GM08714 (cell line): ENCODE data around the gene ARRB2.
"Not testable (repeated sequence)": the region's sequence is repeated elsewhere in the genome, so short reads cannot be mapped to it uniquely, and the experiment has no call there.

Source experiments
- H3K4me3 ChIP-seq: fragments of 200-500 bp; sonication (Bioruptor generic); 2 replicates; pipeline ENCODE4 v1.5.1; 2014; ENCODE audit warnings: mild to moderate bottlenecking, low read length, inconsistent platforms
- ZNF274 ChIP-seq: IDR thresholded peaks from 2 replicates; pipeline ENCODE4 v1.6.1; 2012; ENCODE audit warnings: mild to moderate bottlenecking, low read depth, low read length

Gene ARRB2

DNA sequence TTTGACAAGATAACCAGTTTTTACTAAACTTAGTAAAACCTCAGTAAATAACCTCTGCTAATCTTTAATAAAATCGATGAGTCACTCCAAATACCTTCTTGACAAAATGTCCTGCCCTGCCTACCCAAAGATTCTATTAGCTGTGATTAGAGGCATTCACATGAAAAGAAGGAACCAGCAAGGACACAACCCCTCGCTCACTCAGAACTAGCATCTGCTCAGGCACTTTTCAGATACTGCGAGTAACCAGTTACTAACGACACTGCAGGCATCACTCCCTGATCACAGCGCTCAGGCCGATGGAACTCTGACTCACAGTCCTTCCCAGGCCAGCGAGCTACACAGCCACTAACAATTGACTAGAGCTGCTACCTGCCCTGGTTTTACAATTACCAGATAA is 30.8 kb upstream of the ARRB2 start:
- TF ChIP-seq ZNF274 = no peak
- no peak overlapping the region for H3K4me3 ChIP-seq

DNA sequence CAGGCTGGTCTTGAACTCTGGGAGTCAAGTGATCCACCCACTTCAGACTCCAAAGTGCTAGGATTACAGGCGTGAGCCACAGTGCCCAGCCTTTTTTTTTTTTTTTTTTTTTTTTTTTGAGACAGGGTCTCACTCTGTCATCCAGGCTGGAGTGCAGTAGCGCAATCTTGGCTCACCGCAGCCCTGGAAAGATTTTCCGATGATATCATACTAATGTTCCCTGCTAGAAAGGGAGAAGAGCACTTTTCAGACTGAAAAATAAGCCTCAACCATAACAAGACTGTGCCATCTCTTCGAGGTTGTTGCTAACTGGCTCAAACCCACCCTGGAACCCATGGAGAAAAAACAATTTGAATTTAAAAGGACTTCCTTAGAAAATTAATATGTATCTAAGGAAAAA is 26.7 kb upstream of the ARRB2 start:
- not testable (repeated sequence) for H3K4me3 ChIP-seq

DNA sequence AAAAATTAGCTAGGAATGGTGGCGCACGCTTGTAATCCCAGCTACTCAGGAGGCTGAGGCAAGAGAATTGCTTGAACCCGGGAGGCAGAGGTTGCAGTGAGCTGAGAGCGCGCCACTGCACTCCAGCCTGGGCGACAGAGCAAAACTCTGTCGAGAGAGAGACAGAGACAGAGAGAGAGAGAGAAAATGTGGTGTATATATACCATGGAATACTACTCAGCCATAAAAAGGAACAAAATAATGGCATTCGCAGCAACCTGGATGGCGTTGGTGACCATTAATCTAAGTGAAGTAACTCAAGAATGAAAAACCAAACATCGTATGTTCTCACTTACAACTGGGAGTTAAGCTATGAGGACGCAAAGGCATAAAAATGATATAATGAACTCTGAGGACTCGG is 20.6 kb upstream of the ARRB2 start:
- not testable (repeated sequence) for H3K4me3 ChIP-seq

DNA sequence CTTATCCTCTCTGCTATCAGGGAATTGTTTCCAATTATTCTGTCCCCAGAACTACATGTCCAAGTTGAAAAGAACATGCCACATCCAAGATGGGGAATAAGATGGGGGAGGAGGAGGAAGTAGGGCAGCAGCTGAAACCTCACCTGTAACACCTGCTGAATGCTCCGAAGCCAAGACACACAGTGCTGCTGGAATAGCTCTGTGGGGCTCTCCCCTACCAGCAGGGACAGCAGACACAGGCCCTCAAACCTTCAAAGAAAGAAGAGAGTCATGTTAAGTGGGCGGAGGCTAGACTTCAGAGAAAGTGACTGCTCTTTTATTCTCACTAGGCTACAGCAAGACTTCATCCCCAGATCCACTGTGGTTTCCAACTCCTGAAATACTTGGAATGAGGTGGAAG is 19.7 kb upstream of the ARRB2 start:
- no peak for TF ChIP-seq ZNF274
- no peak overlapping the region for H3K4me3 ChIP-seq

DNA sequence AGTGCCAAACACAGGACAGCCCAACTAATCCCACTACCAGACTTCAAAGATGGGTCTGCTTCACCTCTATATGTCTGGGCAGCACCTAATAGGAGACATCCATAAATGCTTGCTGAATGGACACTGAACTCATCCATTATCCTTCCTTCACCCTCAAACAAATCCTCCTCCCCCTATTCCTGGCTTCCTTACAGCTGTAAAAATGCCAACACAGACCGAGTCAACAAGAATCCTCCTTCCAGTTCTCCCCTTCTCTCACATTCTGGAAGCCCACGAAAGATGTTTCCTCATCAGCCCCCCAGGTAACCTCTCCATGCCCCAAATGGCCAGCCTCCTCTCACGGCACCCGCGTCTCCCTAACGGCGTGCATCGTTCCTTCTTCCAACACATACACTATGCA is 18.7 kb upstream of the ARRB2 start:
- TF ChIP-seq ZNF274 = no peak
- no peak overlapping the region for H3K4me3 ChIP-seq

DNA sequence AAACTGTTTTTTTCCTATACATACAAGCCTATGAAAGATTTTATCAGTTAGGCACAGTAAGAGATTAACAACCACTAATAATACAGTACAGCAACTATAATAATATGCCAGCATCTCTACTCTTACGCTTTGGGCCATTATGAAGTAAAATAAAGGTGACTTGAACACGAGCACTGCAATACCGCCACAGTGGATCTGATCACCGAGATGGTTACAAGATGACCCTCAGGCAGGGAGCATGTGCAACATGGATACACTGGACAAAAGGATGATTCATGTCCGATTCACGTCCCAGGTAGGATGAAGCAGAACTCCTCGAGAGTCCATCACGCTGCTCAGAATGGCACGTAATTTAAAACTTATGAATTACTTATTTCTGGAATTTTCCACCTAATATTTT is 17.0 kb upstream of the ARRB2 start:
- H3K4me3 ChIP-seq = no peak overlapping the region
- TF ChIP-seq ZNF274 = no peak

DNA sequence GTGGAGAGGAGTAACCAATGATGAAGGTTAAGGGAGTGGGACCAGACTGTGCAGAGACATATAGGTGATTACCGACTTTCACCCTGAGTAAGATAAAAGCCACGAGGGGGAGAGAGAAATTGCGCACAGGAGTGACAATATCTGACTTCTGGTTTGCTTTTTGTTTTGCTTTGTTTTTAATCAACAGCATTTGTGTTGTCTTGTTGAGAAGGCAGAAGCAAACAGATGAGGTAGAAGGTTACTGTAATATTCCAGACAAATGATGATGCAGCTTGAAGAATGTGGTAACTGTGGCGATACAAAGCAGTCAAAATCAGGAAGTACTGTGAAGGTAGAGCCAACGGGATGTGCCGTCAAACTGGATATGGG is 14.0 kb upstream of the ARRB2 start:
- no peak overlapping the region for H3K4me3 ChIP-seq
- TF ChIP-seq ZNF274 = no peak

DNA sequence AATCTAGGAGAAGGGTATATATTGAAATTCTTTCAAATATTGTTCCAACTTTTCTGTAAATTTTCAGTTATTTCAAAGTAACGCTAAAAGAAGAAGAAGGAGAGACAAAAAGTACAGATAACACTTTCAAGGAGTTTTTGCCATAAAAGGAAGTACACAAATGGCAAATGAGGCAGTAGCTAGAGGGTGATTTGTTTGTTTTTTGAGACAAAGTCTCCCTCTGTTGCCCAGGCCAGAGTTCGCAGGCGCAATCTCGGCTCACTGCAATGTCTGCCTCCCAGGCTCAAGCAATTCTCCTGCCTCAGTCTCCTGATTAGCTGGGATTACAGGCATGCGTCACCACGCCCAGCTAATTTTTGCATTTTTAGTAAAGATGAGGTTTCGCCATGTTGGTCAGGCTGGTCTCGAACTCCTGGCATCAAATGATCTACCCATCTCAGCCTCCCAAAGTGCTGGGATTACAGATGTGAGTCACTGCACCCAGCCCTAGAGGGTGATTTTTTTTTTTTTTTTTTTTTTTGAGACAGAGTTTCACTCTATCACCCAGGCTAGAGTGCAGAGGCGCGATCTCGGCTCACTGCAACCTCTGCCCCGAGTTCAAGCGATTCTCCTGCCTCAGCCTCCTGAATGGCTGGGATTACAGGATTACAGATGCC is 10.9 kb upstream of the ARRB2 start:
- not testable (repeated sequence) for H3K4me3 ChIP-seq

DNA sequence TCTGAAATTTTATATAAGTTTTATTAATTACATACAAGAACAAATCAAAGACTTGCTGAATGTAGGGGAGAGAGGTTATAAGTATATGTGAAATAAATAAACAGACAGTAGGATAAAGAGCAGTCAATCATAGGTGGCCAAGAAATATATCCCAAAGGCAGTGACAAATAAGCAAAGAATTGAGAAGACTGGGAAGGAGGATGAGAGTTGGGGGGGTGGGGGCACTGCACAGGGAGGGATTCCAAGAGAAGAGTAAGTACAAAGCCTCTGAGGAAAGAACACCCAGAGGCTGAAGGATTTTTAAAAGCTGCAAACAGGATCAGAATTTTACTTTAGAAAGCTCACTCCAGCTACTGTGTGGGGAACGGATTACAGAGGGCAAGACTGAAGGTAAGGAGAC is 9.3 kb upstream of the ARRB2 start:
- no peak for TF ChIP-seq ZNF274
- no peak overlapping the region for H3K4me3 ChIP-seq

DNA sequence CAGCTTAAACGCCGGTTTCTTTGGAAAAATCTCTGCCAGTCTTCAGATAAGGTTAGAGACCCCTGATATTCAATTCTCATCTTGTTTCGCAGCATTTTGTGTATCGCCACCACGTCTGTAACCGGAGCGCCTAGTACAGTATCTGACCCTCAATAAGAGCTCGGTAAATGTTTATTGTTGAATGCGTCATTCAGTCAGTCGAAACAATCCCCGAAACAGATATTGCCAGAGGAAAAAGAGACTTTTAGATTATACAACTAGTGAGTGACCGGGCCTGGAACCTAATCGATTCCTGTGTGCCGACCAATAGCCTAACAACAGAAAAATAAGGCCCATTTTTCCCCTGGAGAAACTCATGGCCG is 7.1 kb upstream of the ARRB2 start:
- H3K4me3 ChIP-seq = peak overlapping the region; percentile 89
- no peak for TF ChIP-seq ZNF274

DNA sequence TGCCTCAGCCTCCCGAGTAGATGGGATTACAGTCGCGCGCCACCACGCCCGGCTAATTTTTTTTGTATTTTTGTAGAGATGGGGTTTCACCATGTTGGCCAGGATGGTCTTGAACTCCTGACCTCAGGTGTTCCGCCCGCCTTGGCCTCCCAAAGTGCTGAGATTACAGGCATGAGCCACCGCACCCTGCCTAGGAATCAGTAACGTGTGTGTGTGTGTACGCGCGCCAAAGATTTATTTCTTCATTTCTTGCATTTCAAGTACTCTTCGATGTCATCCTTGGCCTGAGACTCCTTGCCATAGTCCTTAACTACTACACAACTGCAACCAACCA is 5.9 kb upstream of the ARRB2 start:
- peak overlapping the region; percentile 89 for H3K4me3 ChIP-seq

DNA sequence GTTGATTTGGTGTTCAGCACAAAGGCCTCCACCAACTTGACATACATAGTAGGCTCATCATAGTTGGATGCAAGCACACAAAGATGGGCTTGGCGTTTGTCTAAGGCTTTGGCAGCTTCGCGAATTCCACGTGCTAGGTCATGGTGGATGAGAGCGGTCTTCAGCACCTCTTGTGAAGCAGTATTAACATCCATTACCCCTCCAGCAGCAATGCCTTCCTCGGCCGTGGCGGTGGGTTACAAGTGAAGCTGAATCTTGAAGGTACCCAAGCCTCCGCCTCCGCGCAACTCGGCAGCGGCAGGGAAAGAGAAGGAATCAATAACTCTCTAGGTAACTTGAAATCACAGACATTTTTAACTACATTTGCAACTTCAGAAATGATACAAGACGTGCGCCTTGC is 5.4 kb upstream of the ARRB2 start:
- no peak for TF ChIP-seq ZNF274
- H3K4me3 ChIP-seq = peak overlapping the region; percentile 89; the same call in 1 of the 2 replicates

DNA sequence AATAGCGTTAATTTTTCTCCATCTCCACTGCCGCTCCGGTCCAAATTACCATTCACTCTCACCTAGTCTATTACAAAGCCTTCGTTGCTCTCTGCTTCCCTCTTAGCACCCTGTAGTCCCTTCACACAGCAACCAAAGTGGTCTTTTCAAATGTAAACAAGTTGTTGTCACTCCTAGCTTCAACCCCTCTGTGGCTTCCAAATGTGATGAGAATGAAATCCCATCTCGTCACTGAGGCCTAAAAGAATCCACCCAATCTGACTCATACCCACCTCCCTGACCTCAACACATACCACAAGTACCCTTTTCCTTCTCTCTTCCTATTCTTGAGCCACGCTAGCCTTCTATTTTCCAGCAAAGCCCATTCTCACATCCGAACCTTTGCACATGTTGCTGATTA is 4.3 kb upstream of the ARRB2 start:
- H3K4me3 ChIP-seq = no peak overlapping the region
- TF ChIP-seq ZNF274 = no peak

DNA sequence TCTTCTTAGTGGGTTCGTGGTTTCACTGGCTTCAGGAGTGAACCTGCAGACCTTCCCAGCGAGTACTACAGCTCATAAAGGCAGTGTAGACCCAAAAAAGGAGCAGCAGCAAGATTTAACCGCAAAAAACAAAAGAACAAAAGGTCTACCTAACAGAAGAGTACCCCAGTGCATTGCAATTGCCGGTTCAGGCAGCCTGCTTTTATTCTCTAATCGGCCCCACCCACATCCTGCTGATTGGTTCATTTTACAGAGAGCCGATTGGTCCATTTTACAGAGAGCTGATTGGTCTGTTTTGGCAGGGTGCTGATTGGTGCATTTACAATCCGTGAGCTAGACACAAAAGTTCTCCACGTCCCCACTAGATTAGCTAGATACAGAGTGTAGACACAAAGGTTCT is 2.0 kb upstream of the ARRB2 start:
- H3K4me3 ChIP-seq = no peak overlapping the region
- no peak for TF ChIP-seq ZNF274

DNA sequence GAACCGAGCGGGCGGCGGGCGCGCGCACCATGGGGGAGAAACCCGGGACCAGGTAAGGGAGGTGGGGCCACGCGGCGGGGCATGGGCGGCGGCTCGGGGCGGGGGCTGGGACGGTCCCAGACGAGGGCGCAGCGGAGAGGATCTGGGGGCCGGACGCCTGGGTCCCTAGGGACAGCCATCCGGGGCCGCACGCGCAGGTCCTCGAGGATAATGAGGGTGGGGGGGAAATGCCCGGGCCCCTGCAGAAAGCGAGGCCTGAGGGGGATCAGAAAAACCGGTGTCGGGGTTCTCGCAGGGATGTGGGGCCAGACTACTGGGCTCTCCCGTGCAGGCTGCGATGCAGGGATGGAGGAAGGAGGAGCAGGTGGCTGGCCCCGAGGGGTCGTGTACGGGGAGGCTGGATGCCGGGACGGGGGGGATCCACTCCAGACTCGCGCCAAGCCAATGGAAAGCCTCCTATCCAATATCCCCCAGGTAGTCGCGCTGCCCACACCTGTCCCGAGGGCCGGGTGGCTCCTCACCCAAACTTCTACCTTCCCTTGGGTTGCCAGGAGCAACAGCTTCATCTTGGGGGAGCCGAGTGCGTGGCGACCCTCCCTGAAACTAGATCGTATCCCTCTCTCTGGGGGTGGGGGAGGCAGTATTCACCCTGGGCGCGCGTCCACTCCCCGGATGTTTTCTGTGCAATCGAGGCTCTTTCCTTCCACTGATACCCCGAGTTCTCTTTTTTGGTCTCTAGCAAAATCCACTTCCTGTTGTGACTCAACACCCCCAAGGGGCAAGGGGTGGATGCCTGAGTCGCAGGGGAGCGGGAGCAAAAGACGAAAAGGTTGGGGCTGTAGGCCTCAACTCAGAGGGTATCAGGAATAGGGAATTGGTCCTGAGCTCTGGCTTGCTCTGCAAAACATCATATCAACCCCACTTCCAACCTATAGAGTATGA is 532 bp downstream of the ARRB2 start:
- TF ChIP-seq ZNF274 = no peak
- H3K4me3 ChIP-seq = peak overlapping the region; percentile 82

DNA sequence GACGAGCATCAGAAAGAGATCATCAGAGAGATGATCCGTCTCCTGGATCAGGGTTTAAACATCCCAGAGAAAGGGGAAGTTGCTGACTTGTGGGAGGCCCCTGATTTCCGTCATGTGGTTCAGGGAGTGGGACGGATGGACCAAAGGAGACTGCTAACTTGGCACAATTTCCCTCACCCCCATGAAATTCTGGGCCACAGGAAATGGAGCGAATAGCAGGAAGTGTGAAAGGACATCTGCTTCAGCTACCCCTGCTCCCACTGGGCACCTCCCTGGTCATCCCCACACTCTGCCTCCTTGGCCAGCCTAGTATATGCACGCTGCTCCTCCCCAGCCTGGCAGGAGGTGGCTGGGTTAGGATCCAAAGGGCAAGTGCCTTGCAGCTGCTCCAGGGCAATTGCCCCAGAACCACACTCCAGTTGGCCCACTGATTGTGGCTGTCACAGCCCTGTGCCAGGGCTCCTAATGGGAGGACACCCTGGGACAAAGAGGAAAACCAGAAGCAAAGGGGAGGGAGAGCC is 1.3 kb downstream of the ARRB2 start:
- peak overlapping the region; percentile 82; the same call in 1 of the 2 replicates for H3K4me3 ChIP-seq
- TF ChIP-seq ZNF274 = no peak
